GM23338 (cell line): ENCODE data around the gene STX8. TPM values are rescaled to one million over a fixed set of nuclear protein-coding genes. Genes with fewer than 3 reads are reported as not detected.
A peak's percentile ranks its signal among the peaks of the same experiment; 100 is the strongest.

ENCODE experiments used
- ATAC-seq: fragments of 200-7000 bp; cut with Tn5 transposase; 3 replicates; pipeline ENCODE4 v1.9.1; 2020
- DNase-seq: peaks from one replicate; pipeline ENCODE4 v3.0.0-alpha.2; 2015; ENCODE audit warnings: low spot score
- H2AFZ ChIP-seq: fragments of 200-600 bp; sonication (generic); 2 replicates; pipeline ENCODE4 v1.8.0; 2016; ENCODE audit warnings: antibody characterized with exemption, mild to moderate bottlenecking, moderate library complexity
- H3F3A ChIP-seq: fragments of 200-600 bp; sonication (generic); replicated peaks from 2 replicates; pipeline ENCODE4 v1.8.0; 2017; ENCODE audit warnings: antibody characterized with exemption, mixed run types, low read depth
- H3K27ac ChIP-seq: fragments of 200-600 bp; sonication (generic); 2 replicates; pipeline ENCODE4 v1.6.1; 2016; ENCODE audit warnings: low read depth
- H3K27me3 ChIP-seq: fragments of 200-600 bp; sonication (generic); 2 replicates; pipeline ENCODE4 v1.8.0; 2016; ENCODE audit warnings: mild to moderate bottlenecking, mixed run types, moderate library complexity; ENCODE audit not compliant: insufficient read depth
- H3K36me3 ChIP-seq: fragments of 200-600 bp; sonication (generic); 2 replicates; pipeline ENCODE4 v1.8.0; 2016; ENCODE audit warnings: mild to moderate bottlenecking; ENCODE audit not compliant: insufficient read depth
- H3K4me1 ChIP-seq: fragments of 200-600 bp; sonication (generic); 2 replicates; pipeline ENCODE4 v1.8.0; 2016; ENCODE audit warnings: mild to moderate bottlenecking, moderate library complexity; ENCODE audit not compliant: insufficient read depth
- H3K4me2 ChIP-seq: fragments of 200-600 bp; sonication (generic); 2 replicates; pipeline ENCODE4 v1.7.1; 2017; ENCODE audit warnings: mixed run types
- H3K4me3 ChIP-seq: fragments of 200-600 bp; sonication (generic); 2 replicates; pipeline ENCODE4 v1.6.1; 2016; ENCODE audit warnings: mixed run types
- H3K79me2 ChIP-seq: fragments of 200-600 bp; sonication (generic); replicated peaks from 2 replicates; pipeline ENCODE4 v1.8.0; 2017; ENCODE audit warnings: mild to moderate bottlenecking; ENCODE audit not compliant: insufficient read depth
- H3K9me2 ChIP-seq: fragments of 200-600 bp; sonication (generic); 2 replicates; pipeline ENCODE4 v1.8.0; 2017; ENCODE audit not compliant: insufficient read depth
- H4K20me1 ChIP-seq: fragments of 200-600 bp; sonication (generic); replicated peaks from 2 replicates; pipeline ENCODE4 v1.8.0; 2017; ENCODE audit warnings: mild to moderate bottlenecking; ENCODE audit not compliant: insufficient read depth
- H3K27ac Mint-ChIP-seq: 2 replicates; pipeline ENCODE4 v1.8.0; 2020; ENCODE audit warnings: inconsistent platforms, mild to moderate bottlenecking, moderate library complexity, mixed read lengths
- H3K27me3 Mint-ChIP-seq: 3 replicates; pipeline ENCODE4 v1.8.0; 2022; ENCODE audit warnings: low read depth, mild to moderate bottlenecking, moderate library complexity, mixed read lengths, inconsistent platforms; ENCODE audit not compliant: insufficient read depth, poor library complexity
- H3K36me3 Mint-ChIP-seq: 3 replicates; pipeline ENCODE4 v1.8.0; 2021; ENCODE audit warnings: low read depth, mild to moderate bottlenecking, inconsistent platforms, moderate library complexity, mixed read lengths
- H3K4me1 Mint-ChIP-seq: 3 replicates; pipeline ENCODE4 v1.8.0; 2020; ENCODE audit warnings: mild to moderate bottlenecking, inconsistent platforms, mixed read lengths
- H3K4me3 Mint-ChIP-seq: 3 replicates; pipeline ENCODE4 v1.8.0; 2021; ENCODE audit warnings: moderate library complexity, mild to moderate bottlenecking, inconsistent platforms, mixed read lengths
- H3K9me3 Mint-ChIP-seq: 3 replicates; pipeline ENCODE4 v1.8.0; 2020; ENCODE audit warnings: moderate library complexity, mild to moderate bottlenecking, inconsistent platforms, mixed read lengths
- EZH2 ChIP-seq: fragments of 200-600 bp; sonication (generic); IDR thresholded peaks from one replicate; pipeline ENCODE4 v1.8.0; 2017; ENCODE audit warnings: antibody characterized with exemption, mild to moderate bottlenecking, low read depth; ENCODE audit not compliant: unreplicated experiment
- NANOG ChIP-seq: IDR thresholded peaks from 2 replicates; pipeline ENCODE4 v1.6.1; 2016; ENCODE audit warnings: antibody characterized with exemption, borderline replicate concordance
- REST ChIP-seq: IDR thresholded peaks from one replicate; pipeline ENCODE4 v1.6.1; 2018; ENCODE audit warnings: antibody characterized with exemption; ENCODE audit not compliant: unreplicated experiment
- STAT1 ChIP-seq: IDR thresholded peaks from one replicate; pipeline ENCODE4 v1.6.1; 2016; ENCODE audit warnings: antibody characterized with exemption; ENCODE audit not compliant: unreplicated experiment
- ZNF462 ChIP-seq: fragments of 250-450 bp; sonication (Bioruptor Pico); IDR thresholded peaks from 2 replicates; pipeline ENCODE4 v1.5.0; 2020; ENCODE audit warnings: mild to moderate bottlenecking, moderate library complexity
- polyA plus RNA-seq: library from polyadenylated mRNA; unstranded; fragments of >200 nt; fragmentation: Nextera tagmentation; extraction: Ambion mirVana; gene quantifications from 2 replicates; pipeline ENCODE4 v1.2.1, GENCODE V29; 2016
- total RNA-seq: library from RNA; depleted of rRNA; stranded (reverse); fragments of >200 nt; shearing (Covaris generic); gene quantifications from 2 replicates; pipeline ENCODE4 v1.2.3, GENCODE V29; 2014
- TF ChIP-seq, protein P1 (sequence below), 2 experiments: fragments of 200-600 bp in 1 of 2; sonication (generic) in 1 of 2; conservative IDR thresholded peaks; 2 replicates each; pipeline versions ENCODE4 v1.5.1 to v1.6.1; 2016 to 2017; ENCODE audit warnings: antibody characterized with exemption in 2 of 2, low read depth in 2 of 2, mild to moderate bottlenecking in 2 of 2, moderate library complexity in 1 of 2

The STX8 gene
- total and polyA plus RNA-seq, 2 experiments from 2014 or later: 59.4 to 82.3 TPM

GRCh38 chr17:9467518-9467917 is 108.1 kb downstream of the STX8 start:
- Histone ChIP-seq H3K79me2 (no peaks in the 10 kb centered on the region), H3K4me3 (no peak overlapping the region), H4K20me1 (no peaks in the 10 kb centered on the region), H2AFZ (no peak overlapping the region), H3K4me1 (no peaks in the 10 kb centered on the region), H3K27me3 (no peaks in the 10 kb centered on the region), H3F3A (no peaks in the 10 kb centered on the region), H3K27ac (no peak overlapping the region), H3K36me3 (no peaks in the 10 kb centered on the region; the same call in 1 of the 2 replicates), H3K4me2 (no peak overlapping the region), H3K9me2 (no peaks in the 10 kb centered on the region)
- Mint-ChIP-seq H3K4me3 (no peak overlapping the region), H3K36me3 (no peaks in the 10 kb centered on the region; the same call in 2 of the 3 replicates), H3K9me3 (no peaks in the 10 kb centered on the region), H3K4me1 (peaks cover 12% of the 10 kb centered on the region), H3K27me3 (peaks cover 1% of the 10 kb centered on the region), H3K27ac (0 out of 2 replicates have a peak overlapping the region, but pooled peaks have one; percentile 24)
- TF ChIP-seq ZNF462: no peak
- TF ChIP-seq, protein P1, sequence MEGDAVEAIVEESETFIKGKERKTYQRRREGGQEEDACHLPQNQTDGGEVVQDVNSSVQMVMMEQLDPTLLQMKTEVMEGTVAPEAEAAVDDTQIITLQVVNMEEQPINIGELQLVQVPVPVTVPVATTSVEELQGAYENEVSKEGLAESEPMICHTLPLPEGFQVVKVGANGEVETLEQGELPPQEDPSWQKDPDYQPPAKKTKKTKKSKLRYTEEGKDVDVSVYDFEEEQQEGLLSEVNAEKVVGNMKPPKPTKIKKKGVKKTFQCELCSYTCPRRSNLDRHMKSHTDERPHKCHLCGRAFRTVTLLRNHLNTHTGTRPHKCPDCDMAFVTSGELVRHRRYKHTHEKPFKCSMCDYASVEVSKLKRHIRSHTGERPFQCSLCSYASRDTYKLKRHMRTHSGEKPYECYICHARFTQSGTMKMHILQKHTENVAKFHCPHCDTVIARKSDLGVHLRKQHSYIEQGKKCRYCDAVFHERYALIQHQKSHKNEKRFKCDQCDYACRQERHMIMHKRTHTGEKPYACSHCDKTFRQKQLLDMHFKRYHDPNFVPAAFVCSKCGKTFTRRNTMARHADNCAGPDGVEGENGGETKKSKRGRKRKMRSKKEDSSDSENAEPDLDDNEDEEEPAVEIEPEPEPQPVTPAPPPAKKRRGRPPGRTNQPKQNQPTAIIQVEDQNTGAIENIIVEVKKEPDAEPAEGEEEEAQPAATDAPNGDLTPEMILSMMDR (conservative IDR thresholded peaks at IDR 0.05; ENCODE audit: low read depth in 2 of 2): peak; percentile 64 to 84
- DNase-seq (peak; percentile 81), ATAC-seq (peak; percentile 96)

DNA sequence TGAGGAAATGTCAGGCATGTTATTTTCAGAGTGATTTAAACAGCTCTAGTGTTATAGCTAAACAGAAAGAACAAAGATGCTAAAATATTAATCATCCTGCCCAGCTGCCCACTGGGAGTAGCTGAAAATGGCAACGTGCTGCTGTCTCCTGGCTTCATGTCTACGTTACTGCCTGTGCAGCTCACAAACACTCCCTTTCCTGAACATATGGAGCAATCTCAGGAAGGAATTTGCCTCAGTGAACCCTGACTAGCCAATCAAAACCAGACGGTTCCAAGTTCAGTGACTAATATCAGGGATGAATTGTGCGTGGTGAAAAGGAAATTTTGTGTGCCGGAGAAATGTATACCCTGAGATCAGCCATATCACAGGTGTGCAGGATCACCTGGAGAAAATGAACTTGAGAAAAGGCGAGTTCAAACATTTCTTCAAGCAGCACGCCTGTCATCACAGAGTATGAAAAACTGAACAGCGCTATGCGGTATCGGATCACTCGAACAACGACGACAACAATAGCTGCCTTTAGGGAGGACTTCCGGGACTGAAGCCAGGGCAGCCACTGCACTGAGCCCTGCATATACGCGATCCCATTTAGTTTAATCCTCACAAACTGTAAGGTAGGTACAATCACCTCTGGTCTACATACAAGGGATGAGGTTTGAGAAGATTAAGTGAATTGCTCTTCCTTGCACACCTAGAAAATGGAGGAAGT is 110.3 kb downstream of the STX8 start:
- Histone ChIP-seq H3K27me3 (no peaks in the 10 kb centered on the region), H3F3A (no peaks in the 10 kb centered on the region), H3K79me2 (no peaks in the 10 kb centered on the region), H4K20me1 (no peaks in the 10 kb centered on the region), H2AFZ (no peak overlapping the region), H3K36me3 (no peaks in the 10 kb centered on the region; the same call in 1 of the 2 replicates), H3K9me2 (no peaks in the 10 kb centered on the region), H3K4me2 (no peak overlapping the region), H3K4me3 (no peak overlapping the region), H3K27ac (no peak overlapping the region), H3K4me1 (no peaks in the 10 kb centered on the region)
- Mint-ChIP-seq H3K27ac (no peak overlapping the region), H3K9me3 (peaks cover 12% of the 10 kb centered on the region), H3K4me1 (peaks cover 12% of the 10 kb centered on the region), H3K4me3 (no peak overlapping the region), H3K27me3 (peaks cover 1% of the 10 kb centered on the region), H3K36me3 (peaks cover 6% of the 10 kb centered on the region)
- no peak for ATAC-seq
- DNase-seq: no peak
- TF ChIP-seq, protein P1 (conservative IDR thresholded peaks at IDR 0.05; ENCODE audit: low read depth in 2 of 2): no peak
- TF ChIP-seq NANOG: no peak
- no peak for TF ChIP-seq STAT1
- TF ChIP-seq REST: no peak
- no peak for TF ChIP-seq EZH2
